NCI-H2227 treated with DMSO at 0.1 percent for 48 hours (cell line): ENCODE measurements around the gene UTRN.

Source experiments
- DNase-seq: peaks from one replicate; lab custom pipeline; 2025; lab: John Stamatoyannopoulos, UW

The UTRN gene

GRCh38 chr6:144314003-144314485 lies 28.9 kb downstream of the UTRN start:
- no peak for DNase-seq

GRCh38 chr6:144314562-144314961 lies 29.4 kb downstream of the UTRN start:
- no peak for DNase-seq

GRCh38 chr6:144315226-144315980 lies 30.3 kb downstream of the UTRN start:
- no peak for DNase-seq

- no peak for DNase-seq
Measured at GRCh38 chr6:144315981-144316861, 31.1 kb downstream of the UTRN start.

GRCh38 chr6:144316862-144317195 lies 31.7 kb downstream of the UTRN start:
- DNase-seq = no peak

GRCh38 chr6:144317736-144318135 lies 32.6 kb downstream of the UTRN start:
- DNase-seq = no peak

- no peak for DNase-seq
Measured at GRCh38 chr6:144319211-144319610, 34.1 kb downstream of the UTRN start.

GRCh38 chr6:144320741-144321140 lies 35.6 kb downstream of the UTRN start:
- DNase-seq = no peak

GRCh38 chr6:144321839-144322591 lies 36.9 kb downstream of the UTRN start:
- no peak for DNase-seq

- no peak for DNase-seq
Measured at GRCh38 chr6:144325232-144325631, 40.1 kb downstream of the UTRN start.

GRCh38 chr6:144326393-144326792 lies 41.3 kb downstream of the UTRN start:
- DNase-seq = no peak

GRCh38 chr6:144327081-144327480 lies 41.9 kb downstream of the UTRN start:
- no peak for DNase-seq

GRCh38 chr6:144330017-144330987 lies 45.2 kb downstream of the UTRN start:
- no peak for DNase-seq

GRCh38 chr6:144331491-144331969 lies 46.4 kb downstream of the UTRN start:
- DNase-seq = no peak

- no peak for DNase-seq
Measured at GRCh38 chr6:144332177-144332576, 47.0 kb downstream of the UTRN start.

- no peak for DNase-seq
Measured at GRCh38 chr6:144334150-144334708, 49.1 kb downstream of the UTRN start.
